ENCODE results near the gene B4GALNT4. TPM values are rescaled to one million over a fixed set of nuclear protein-coding genes. Genes with fewer than 3 reads are reported as not detected.
"Not testable (repeated sequence)": the region's sequence is repeated elsewhere in the genome, so short reads cannot be mapped to it uniquely, and the experiment has no call there.

Gene B4GALNT4
- total and polyA plus RNA-seq, 4 donors = 0.15 to 0.42 (median 0.42) TPM; not detected in 1

GRCh38 chr11:389369-389768 is 20.1 kb downstream of the B4GALNT4 start:
- H3K9ac ChIP-seq (ENCODE audit: low read depth in 1 of 2, low read length in 2 of 2); DNase-seq (ENCODE audit: low spot score); H3K36me3 ChIP-seq (ENCODE audit: control insufficient read depth in 4 of 4, insufficient read depth in 3 of 4, low read depth in 1 of 4, low read length in 3 of 4); H3K4me1 ChIP-seq (ENCODE audit: control insufficient read depth in 4 of 4, insufficient read depth in 4 of 4, low read length in 3 of 4); H3K27me3 ChIP-seq (ENCODE audit: control insufficient read depth in 4 of 4, insufficient read depth in 4 of 4, low read length in 3 of 4); H3K27ac ChIP-seq (ENCODE audit: low read depth in 1 of 2, low read length in 2 of 2); H3K9me3 ChIP-seq (ENCODE audit: control insufficient read depth in 4 of 4, low read length in 3 of 4); H3K4me3 ChIP-seq (ENCODE audit: low read depth in 1 of 3, low read length in 3 of 3): not testable (repeated sequence)
- 80% methylated on average over 17 of the region's 17 CpGs for WGBS

- no peak for TF ChIP-seq REST (IDR thresholded peaks at IDR 0.05)
- no peak for TF ChIP-seq YY1 (IDR thresholded peaks at IDR 0.05)
- no peak for TF ChIP-seq MAX (IDR thresholded peaks at IDR 0.05)
- TF ChIP-seq RAD21 (IDR thresholded peaks at IDR 0.05) = no peak
- no peak for TF ChIP-seq NR2F2 (IDR thresholded peaks at IDR 0.05)
- no peak for TF ChIP-seq FOXA1 (IDR thresholded peaks at IDR 0.05)
- TF ChIP-seq HNF4G (IDR thresholded peaks at IDR 0.05) = no peak
- TF ChIP-seq GABPA (IDR thresholded peaks at IDR 0.05 in 1 of 2, conservative IDR thresholded peaks at IDR 0.05 in 1 of 2) = no peak
- TF ChIP-seq CTCF (IDR thresholded peaks at IDR 0.05; ENCODE audit: low read depth, low read length, missing input control) = no peak
- TF ChIP-seq JUND (IDR thresholded peaks at IDR 0.05) = no peak
- no peak for TF ChIP-seq HNF4A (conservative IDR thresholded peaks at IDR 0.05)
- no peak for TF ChIP-seq ATF3 (IDR thresholded peaks at IDR 0.05)
- no peak for TF ChIP-seq EGR1 (IDR thresholded peaks at IDR 0.05; ENCODE audit: low read depth in 2 of 2)
- TF ChIP-seq RXRA (IDR thresholded peaks at IDR 0.05) = no peak
- TF ChIP-seq TAF1 (conservative IDR thresholded peaks at IDR 0.05) = no peak
- no peak for TF ChIP-seq FOXA2 (IDR thresholded peaks at IDR 0.05)
- no peak for TF ChIP-seq SP1 (IDR thresholded peaks at IDR 0.05)
- no peak for TF ChIP-seq ZBTB33 (IDR thresholded peaks at IDR 0.05)
- no peaks in the 10 kb centered on the region for H3K27me3 ChIP-seq (ENCODE audit: control insufficient read depth in 4 of 4, insufficient read depth in 4 of 4, low read length in 3 of 4)
- WGBS = 71% methylated on average over 11 of the region's 11 CpGs
- H3K27ac ChIP-seq (ENCODE audit: low read depth in 1 of 2, low read length in 2 of 2) = no peak overlapping the region
- no peak for DNase-seq (ENCODE audit: low spot score)
- H3K4me1 ChIP-seq (ENCODE audit: control insufficient read depth in 4 of 4, insufficient read depth in 4 of 4, low read length in 3 of 4) = no peaks in the 10 kb centered on the region
- peaks cover 0 to 2% (median under 1%) of the 10 kb centered on the region in 4 donors for H3K9me3 ChIP-seq (ENCODE audit: control insufficient read depth in 4 of 4, low read length in 3 of 4)
- H3K9ac ChIP-seq (ENCODE audit: low read depth in 1 of 2, low read length in 2 of 2) = no peak overlapping the region
- H3K4me3 ChIP-seq (ENCODE audit: low read depth in 1 of 3, low read length in 3 of 3) = no peak overlapping the region
- no peaks in the 10 kb centered on the region for H3K36me3 ChIP-seq (ENCODE audit: control insufficient read depth in 4 of 4, insufficient read depth in 3 of 4, low read depth in 1 of 4, low read length in 3 of 4)
Observed at GRCh38 chr11:390175-390574, 20.9 kb downstream of the B4GALNT4 start.
